B cell (primary cell): ENCODE data around the gene CEP89. TPM values are rescaled to one million over a fixed set of nuclear protein-coding genes. Genes with fewer than 3 reads are reported as not detected.
"Not testable (repeated sequence)": the region's sequence is repeated elsewhere in the genome, so short reads cannot be mapped to it uniquely, and the experiment has no call there.

Source experiments
- ATAC-seq: fragments of 200-7000 bp; cut with Tn5 transposase; one replicate; pipeline ENCODE4 v1.10.0; 2021; ENCODE audit warnings: low read depth, mild to moderate bottlenecking, moderate number of reproducible peaks, moderate library complexity
- CTCF ChIA-PET: fragments of 350-600 bp; sonication (Branson Sonifier 250); formaldehyde crosslinking; loops from one replicate; lab custom pipeline; 2021; ENCODE audit warnings: antibody characterized with exemption, inconsistent platforms; lab: Charles Lee
- POLR2A ChIA-PET: fragments of 350-600 bp; sonication (Branson Sonifier 250); formaldehyde crosslinking; loops from one replicate; lab custom pipeline; 2021; ENCODE audit warnings: antibody characterized with exemption; lab: Charles Lee
- DNase-seq: peaks from one replicate; pipeline ENCODE4 v3.0.0; 2013
- H2AFZ ChIP-seq: 2 replicates; pipeline ENCODE4 v1.6.1; 2012; ENCODE audit warnings: mild to moderate bottlenecking, low read depth, low read length; ENCODE audit not compliant: insufficient read depth, poor library complexity, severe bottlenecking
- H3K27ac ChIP-seq, 2 donors: 1 replicate in 1 of 2; 2 replicates in 1 of 2; pipeline ENCODE4 v1.5.1; 2012 to 2013; ENCODE audit warnings: low read length in 2 of 2, mild to moderate bottlenecking in 2 of 2, moderate library complexity in 1 of 2
- H3K27me3 ChIP-seq, 4 experiments: fragments of 200-600 bp in 1 of 4; sonication (generic) in 1 of 4; replicated peaks in 1 of 4; 1 replicate in 2 of 4; 2 replicates in 2 of 4; pipeline versions ENCODE4 v1.6.1 to v1.7.0; 2013 to 2016; ENCODE audit warnings: low read length in 3 of 4, mild to moderate bottlenecking in 2 of 4, mixed read lengths in 1 of 4, moderate library complexity in 1 of 4; ENCODE audit not compliant: insufficient read depth in 4 of 4, control insufficient read depth in 3 of 4; ENCODE audit errors: control extremely low read depth in 1 of 4
- H3K36me3 ChIP-seq, 2 experiments: replicated peaks in 1 of 2; 1 replicate in 1 of 2; 2 replicates in 1 of 2; pipeline versions ENCODE4 v1.6.1 to v1.7.1; 2013; ENCODE audit warnings: low read length in 1 of 2; ENCODE audit not compliant: insufficient read depth in 2 of 2, control insufficient read depth in 1 of 2; ENCODE audit errors: control extremely low read depth in 1 of 2, extremely low read depth in 1 of 2
- H3K4me1 ChIP-seq, 2 donors: fragments of 200-600 bp in 1 of 2; sonication (generic) in 1 of 2; 1 replicate in 1 of 2; 2 replicates in 1 of 2; pipeline versions ENCODE4 v1.5.1 to v1.6.1; 2013 to 2017; ENCODE audit warnings: low read length in 2 of 2; ENCODE audit not compliant: control insufficient read depth in 2 of 2, insufficient read depth in 2 of 2
- H3K4me2 ChIP-seq: replicated peaks from 2 replicates; pipeline ENCODE3; 2012; ENCODE audit warnings: mild to moderate bottlenecking, low read depth, low read length; ENCODE audit not compliant: poor library complexity, severe bottlenecking
- H3K4me3 ChIP-seq, 5 experiments: fragments of 200-600 bp in 1 of 5; sonication (generic) in 1 of 5; 1 replicate in 3 of 5; 2 replicates in 2 of 5; pipeline versions ENCODE4 v1.5.1 to v1.7.0; 2011 to 2016; ENCODE audit warnings: low read length in 4 of 5, mild to moderate bottlenecking in 4 of 5, low read depth in 2 of 5, control low read depth in 1 of 5, moderate library complexity in 1 of 5; ENCODE audit not compliant: insufficient read depth in 1 of 5; ENCODE audit errors: control extremely low read depth in 1 of 5, extremely low read depth in 1 of 5
- H3K79me2 ChIP-seq: fragments of 200-600 bp; sonication (generic); one replicate; pipeline ENCODE4 v1.6.0; 2016; ENCODE audit warnings: low read length; ENCODE audit not compliant: control insufficient read depth, insufficient read depth
- H3K9ac ChIP-seq: fragments of 200-600 bp; sonication (generic); 2 replicates; pipeline ENCODE4 v1.6.1; 2017; ENCODE audit warnings: mild to moderate bottlenecking, low read length, moderate library complexity
- H3K9me3 ChIP-seq, 3 donors: one replicate each; pipeline versions ENCODE4 v1.6.1 to v1.7.1; 2013; ENCODE audit warnings: low read length in 2 of 3; ENCODE audit not compliant: control insufficient read depth in 2 of 3, insufficient read depth in 1 of 3; ENCODE audit errors: control extremely low read depth in 1 of 3
- H4K20me1 ChIP-seq: 2 replicates; pipeline ENCODE4 v1.6.0; 2012; ENCODE audit warnings: mild to moderate bottlenecking, low read length; ENCODE audit not compliant: insufficient read depth, control insufficient read depth, poor library complexity, severe bottlenecking
- H3K27ac Mint-ChIP-seq: one replicate; pipeline ENCODE4 v1.8.0; 2021; ENCODE audit warnings: mixed read lengths
- H3K27me3 Mint-ChIP-seq: one replicate; pipeline ENCODE4 v1.8.0; 2021; ENCODE audit warnings: mixed read lengths
- H3K4me1 Mint-ChIP-seq: one replicate; pipeline ENCODE4 v1.8.0; 2021; ENCODE audit warnings: mixed read lengths
- H3K4me3 Mint-ChIP-seq: one replicate; pipeline ENCODE4 v1.8.0; 2021; ENCODE audit warnings: mixed read lengths
- H3K9me3 Mint-ChIP-seq: one replicate; pipeline ENCODE4 v1.8.0; 2022; ENCODE audit warnings: mixed read lengths; ENCODE audit not compliant: insufficient read depth
- CTCF ChIP-seq: fragments of 200-600 bp; IDR thresholded peaks from one replicate; pipeline ENCODE4 v1.8.0; 2022; ENCODE audit warnings: antibody characterized with exemption, mild to moderate bottlenecking
- EZH2 ChIP-seq: IDR thresholded peaks from 2 replicates; pipeline ENCODE4 v1.6.1; 2012; ENCODE audit warnings: borderline replicate concordance, low read depth, mild to moderate bottlenecking, moderate library complexity, low read length; ENCODE audit not compliant: insufficient read depth, poor library complexity, severe bottlenecking
- WGBS: methylation state at CpG from one replicate; pipeline ENCODE4 v1.1.5; 2013; ENCODE audit warnings: missing lambda C conversion rate; ENCODE audit not compliant: insufficient coverage; 5-methylcytosine and 5-hydroxymethylcytosine counted together
- intact Hi-C: fragments of 100-400 bp; cut with micrococcal nuclease; formaldehyde crosslinking; loops from one replicate; pipeline ENCODE4 v1.10.0; 2022
- polyA plus RNA-seq: library from polyadenylated mRNA; depleted of rRNA; stranded (reverse); fragments of >200 nt; gene quantifications from 2 replicates; pipeline ENCODE4 v1.2.3, GENCODE V29; 2012
- total RNA-seq, 2 donors: library from RNA; stranded (reverse); fragments of 120-200 nt in 1 of 2; gene quantifications; 1 replicate in 1 of 2; 2 replicates in 1 of 2; pipeline versions ENCODE4 v1.2.3 to v1.2.4, GENCODE V29; 2013 to 2022

CEP89 gene
- total and polyA plus RNA-seq, 2 donors (not counting 1 experiment from before 2014, with no cell fraction given): 10.2 to 38.6 TPM

GRCh38 chr19:33008738-33009137 lies 37.0 kb upstream of the CEP89 start:
- Histone ChIP-seq H3K27ac (no peak overlapping the region), H3K9me3 (no peaks in the 10 kb centered on the region), H2AFZ (no peak overlapping the region), H4K20me1 (no peaks in the 10 kb centered on the region), H3K9ac (no peak overlapping the region), H3K27me3 (no peaks in the 10 kb centered on the region), H3K4me1 (no peaks in the 10 kb centered on the region), H3K36me3 (no peaks in the 10 kb centered on the region), H3K4me3 (no peak overlapping the region), H3K79me2 (no peaks in the 10 kb centered on the region), H3K4me2 (no peak overlapping the region)
- H3K4me3 Mint-ChIP-seq: no peak overlapping the region
- H3K27me3 Mint-ChIP-seq: no peaks in the 10 kb centered on the region
- no peak overlapping the region for H3K27ac Mint-ChIP-seq
- ATAC-seq (no peak), DNase-seq (no peak)
- CTCF ChIA-PET: no interaction called here
- TF ChIP-seq EZH2: no peak
- TF ChIP-seq CTCF: no peak
- WGBS: 96% methylated on average over 4 of the region's 4 CpGs
- POLR2A ChIA-PET: no interaction called here
- no peaks in the 10 kb centered on the region for H3K4me1 Mint-ChIP-seq
- H3K9me3 Mint-ChIP-seq: no peaks in the 10 kb centered on the region
- intact Hi-C loops: no loop called here

GRCh38 chr19:33005440-33005839 lies 33.7 kb upstream of the CEP89 start:
- peaks cover 3% of the 10 kb centered on the region for H3K4me1 Mint-ChIP-seq
- no peak for DNase-seq
- POLR2A ChIA-PET: no interaction called here
- no peaks in the 10 kb centered on the region for H3K9me3 Mint-ChIP-seq
- Histone ChIP-seq H3K27me3 (no peaks in the 10 kb centered on the region), H3K4me3 (no peak overlapping the region), H3K9ac (no peak overlapping the region), H3K4me1 (no peaks in the 10 kb centered on the region), H4K20me1 (no peaks in the 10 kb centered on the region), H3K4me2 (no peak overlapping the region), H3K36me3 (no peaks in the 10 kb centered on the region), H2AFZ (no peak overlapping the region), H3K9me3 (no peaks in the 10 kb centered on the region), H3K79me2 (no peaks in the 10 kb centered on the region), H3K27ac (no peak overlapping the region)
- intact Hi-C loops: no loop called here
- no peak overlapping the region for H3K4me3 Mint-ChIP-seq
- no peak overlapping the region for H3K27ac Mint-ChIP-seq
- CTCF ChIA-PET: no interaction called here
- 79% methylated on average over 2 of the region's 5 CpGs for WGBS
- ATAC-seq: no peak
- no peaks in the 10 kb centered on the region for H3K27me3 Mint-ChIP-seq
- no peak for TF ChIP-seq CTCF
- no peak for TF ChIP-seq EZH2

- intact Hi-C loops, H3K4me3 Mint-ChIP-seq, H3K27me3 Mint-ChIP-seq, H3K79me2 ChIP-seq, H3K9me3 Mint-ChIP-seq, H3K27ac Mint-ChIP-seq, H3K27me3 ChIP-seq, H2AFZ ChIP-seq, H3K9me3 ChIP-seq, H3K4me3 ChIP-seq, H3K4me1 Mint-ChIP-seq, CTCF ChIA-PET, H3K4me1 ChIP-seq, H3K36me3 ChIP-seq, H4K20me1 ChIP-seq, H3K9ac ChIP-seq, POLR2A ChIA-PET, H3K4me2 ChIP-seq, DNase-seq, ATAC-seq, H3K27ac ChIP-seq: not testable (repeated sequence)
- 90% methylated on average over 3 of the region's 6 CpGs for WGBS
Observed at GRCh38 chr19:33003424-33004024, 31.8 kb upstream of the CEP89 start.
